CD14-positive monocyte (primary cell): Measurements from ENCODE around the gene EPHB2. TPM values are rescaled to one million over a fixed set of nuclear protein-coding genes. Genes with fewer than 3 reads are reported as not detected.

Experiments
- DNase-seq, 3 donors: peaks; one replicate each; pipeline ENCODE4 v3.0.0-alpha.2; 2011 to 2022
- H2AFZ ChIP-seq: 2 replicates; pipeline ENCODE4 v1.6.0; 2012; ENCODE audit warnings: mild to moderate bottlenecking, low read depth, low read length, inconsistent platforms; ENCODE audit not compliant: insufficient read depth, poor library complexity, severe bottlenecking
- H3K27ac ChIP-seq, 2 donors: 1 replicate in 1 of 2; 2 replicates in 1 of 2; pipeline ENCODE4 v1.5.1; 2012 to 2013; ENCODE audit warnings: low read length in 2 of 2, control low read depth in 1 of 2, inconsistent platforms in 1 of 2, low read depth in 1 of 2, mild to moderate bottlenecking in 1 of 2
- H3K27me3 ChIP-seq, 2 donors: one replicate each; pipeline versions ENCODE4 v1.6.0 to v1.6.1; 2011 to 2013; ENCODE audit warnings: low read length in 2 of 2; ENCODE audit not compliant: control insufficient read depth in 2 of 2, insufficient read depth in 2 of 2
- H3K36me3 ChIP-seq, 2 donors: replicated peaks in 1 of 2; 1 replicate in 1 of 2; 2 replicates in 1 of 2; pipeline versions ENCODE4 v1.5.1 to v1.6.1; 2012 to 2013; ENCODE audit warnings: low read length in 2 of 2, control low read depth in 1 of 2, inconsistent platforms in 1 of 2, mild to moderate bottlenecking in 1 of 2; ENCODE audit not compliant: insufficient read depth in 2 of 2, control insufficient read depth in 1 of 2
- H3K4me1 ChIP-seq, 2 donors: 1 replicate in 1 of 2; 2 replicates in 1 of 2; pipeline versions ENCODE4 v1.5.1 to v1.6.1; 2012 to 2013; ENCODE audit warnings: low read length in 2 of 2, control low read depth in 1 of 2, inconsistent platforms in 1 of 2, mild to moderate bottlenecking in 1 of 2, moderate library complexity in 1 of 2; ENCODE audit not compliant: insufficient read depth in 2 of 2, control insufficient read depth in 1 of 2
- H3K4me2 ChIP-seq: replicated peaks from 2 replicates; pipeline ENCODE3; 2012; ENCODE audit warnings: low read length, moderate library complexity, mild to moderate bottlenecking; ENCODE audit not compliant: poor library complexity, severe bottlenecking; ENCODE audit errors: extremely low read depth
- H3K4me3 ChIP-seq, 3 experiments: fragments of 200-600 bp in 1 of 3; sonication (generic) in 1 of 3; replicated peaks in 1 of 3; 1 replicate in 2 of 3; 2 replicates in 1 of 3; pipeline ENCODE4 v1.5.1; 2011 to 2013; ENCODE audit warnings: low read length in 3 of 3, mild to moderate bottlenecking in 3 of 3, control low read depth in 2 of 3, low read depth in 2 of 3, inconsistent platforms in 1 of 3, moderate library complexity in 1 of 3
- H3K79me2 ChIP-seq: 2 replicates; pipeline ENCODE4 v1.6.0; 2012; ENCODE audit warnings: mild to moderate bottlenecking, control low read depth, inconsistent platforms, low read length, moderate library complexity; ENCODE audit not compliant: insufficient read depth
- H3K9ac ChIP-seq: 2 replicates; pipeline ENCODE4 v1.6.0; 2017; ENCODE audit warnings: low read length, mild to moderate bottlenecking; ENCODE audit not compliant: insufficient read depth, poor library complexity, severe bottlenecking
- H3K9me3 ChIP-seq, 2 donors: replicated peaks in 1 of 2; 1 replicate in 1 of 2; 2 replicates in 1 of 2; pipeline versions ENCODE4 v1.5.1 to v1.6.1; 2012 to 2013; ENCODE audit warnings: low read length in 2 of 2, control low read depth in 1 of 2; ENCODE audit not compliant: control insufficient read depth in 1 of 2, insufficient read depth in 1 of 2
- H4K20me1 ChIP-seq: 2 replicates; pipeline ENCODE4 v1.6.0; 2012; ENCODE audit warnings: mild to moderate bottlenecking, low read length, control low read depth, moderate library complexity; ENCODE audit not compliant: insufficient read depth
- H3K27ac Mint-ChIP-seq, 7 donors: one replicate each; pipeline ENCODE4 v1.8.0; 2020; ENCODE audit warnings: mild to moderate bottlenecking in 7 of 7, mixed read lengths in 7 of 7, moderate library complexity in 6 of 7, inconsistent platforms in 2 of 7
- H3K27me3 Mint-ChIP-seq, 3 donors: one replicate each; pipeline ENCODE4 v1.8.0; 2021 to 2022; ENCODE audit warnings: low read depth in 3 of 3, mild to moderate bottlenecking in 3 of 3, mixed read lengths in 3 of 3, moderate library complexity in 3 of 3, inconsistent platforms in 1 of 3
- H3K36me3 Mint-ChIP-seq, 2 donors: one replicate each; pipeline ENCODE4 v1.8.0; 2020; ENCODE audit warnings: mixed read lengths in 2 of 2, inconsistent platforms in 1 of 2, mild to moderate bottlenecking in 1 of 2
- H3K4me1 Mint-ChIP-seq: one replicate; pipeline ENCODE4 v1.8.0; 2020; ENCODE audit warnings: mild to moderate bottlenecking, mixed read lengths
- H3K4me3 Mint-ChIP-seq, 2 donors: one replicate each; pipeline ENCODE4 v1.8.0; 2020; ENCODE audit warnings: mild to moderate bottlenecking in 2 of 2, mixed read lengths in 2 of 2, moderate library complexity in 1 of 2
- H3K9me3 Mint-ChIP-seq, 7 donors: one replicate each; pipeline ENCODE4 v1.8.0; 2020 to 2022; ENCODE audit warnings: mixed read lengths in 7 of 7, mild to moderate bottlenecking in 6 of 7, moderate library complexity in 6 of 7, inconsistent platforms in 2 of 7
- WGBS: methylation state at CpG from one replicate; pipeline ENCODE4 v1.1.5; 2013; ENCODE audit warnings: missing lambda C conversion rate; ENCODE audit not compliant: insufficient coverage; 5-methylcytosine and 5-hydroxymethylcytosine counted together
- intact Hi-C, 2 donors: fragments of 100-400 bp; cut with micrococcal nuclease; formaldehyde crosslinking; loops; one replicate each; pipeline versions ENCODE4 v1.15.0 to v1.15.1; 2023
- polyA plus RNA-seq, 3 donors: library from polyadenylated mRNA; depleted of rRNA in 1 of 3; unstranded in 2 of 3; stranded (reverse) in 1 of 3; fragments of 300-500 nt in 2 of 3; fragments of >200 nt in 1 of 3; fragmentation: Illumina TruSeq in 2 of 3; gene quantifications; 1 replicate in 2 of 3; 2 replicates in 1 of 3; pipeline ENCODE4 v1.2.3, GENCODE V29; 2012 to 2021
- TF ChIP-seq, protein P1 (sequence below): fragments of 200-600 bp; IDR thresholded peaks from one replicate; pipeline ENCODE4 v1.8.0; 2022; ENCODE audit warnings: antibody characterized with exemption, mild to moderate bottlenecking

The EPHB2 gene
- polyA plus RNA-seq, 3 donors = 2.9 to 5.6 (median 3.4) TPM

- H3K27ac ChIP-seq = no peak overlapping the region
- WGBS = 82% methylated on average over 7 of the region's 8 CpGs
- TF ChIP-seq, protein P1, sequence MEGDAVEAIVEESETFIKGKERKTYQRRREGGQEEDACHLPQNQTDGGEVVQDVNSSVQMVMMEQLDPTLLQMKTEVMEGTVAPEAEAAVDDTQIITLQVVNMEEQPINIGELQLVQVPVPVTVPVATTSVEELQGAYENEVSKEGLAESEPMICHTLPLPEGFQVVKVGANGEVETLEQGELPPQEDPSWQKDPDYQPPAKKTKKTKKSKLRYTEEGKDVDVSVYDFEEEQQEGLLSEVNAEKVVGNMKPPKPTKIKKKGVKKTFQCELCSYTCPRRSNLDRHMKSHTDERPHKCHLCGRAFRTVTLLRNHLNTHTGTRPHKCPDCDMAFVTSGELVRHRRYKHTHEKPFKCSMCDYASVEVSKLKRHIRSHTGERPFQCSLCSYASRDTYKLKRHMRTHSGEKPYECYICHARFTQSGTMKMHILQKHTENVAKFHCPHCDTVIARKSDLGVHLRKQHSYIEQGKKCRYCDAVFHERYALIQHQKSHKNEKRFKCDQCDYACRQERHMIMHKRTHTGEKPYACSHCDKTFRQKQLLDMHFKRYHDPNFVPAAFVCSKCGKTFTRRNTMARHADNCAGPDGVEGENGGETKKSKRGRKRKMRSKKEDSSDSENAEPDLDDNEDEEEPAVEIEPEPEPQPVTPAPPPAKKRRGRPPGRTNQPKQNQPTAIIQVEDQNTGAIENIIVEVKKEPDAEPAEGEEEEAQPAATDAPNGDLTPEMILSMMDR = no peak
- H3K36me3 ChIP-seq = no peaks in the 10 kb centered on the region
- no peaks in the 10 kb centered on the region for H3K9me3 Mint-ChIP-seq
- H3K4me2 ChIP-seq = no peak overlapping the region
- no peak overlapping the region for H3K27ac Mint-ChIP-seq
- H3K27me3 ChIP-seq = no peaks in the 10 kb centered on the region
- DNase-seq = no peak
- intact Hi-C loops = no loop called here
- H3K4me1 ChIP-seq = no peaks in the 10 kb centered on the region
- H3K9ac ChIP-seq = no peak overlapping the region
- H3K27me3 Mint-ChIP-seq = peaks cover 2 to 7% (median 4%) of the 10 kb centered on the region in 3 donors
- no peak overlapping the region for H3K4me3 ChIP-seq
- no peaks in the 10 kb centered on the region for H3K79me2 ChIP-seq
- H2AFZ ChIP-seq = no peak overlapping the region
- H4K20me1 ChIP-seq = no peaks in the 10 kb centered on the region
- H3K4me3 Mint-ChIP-seq = no peak overlapping the region
- no peaks in the 10 kb centered on the region for H3K9me3 ChIP-seq
- H3K36me3 Mint-ChIP-seq = no peaks in the 10 kb centered on the region
- no peaks in the 10 kb centered on the region for H3K4me1 Mint-ChIP-seq
Measured at GRCh38 chr1:22920734-22921451, 210.3 kb downstream of the EPHB2 start.

- Mint-ChIP-seq H3K36me3 (no peaks in the 10 kb centered on the region), H3K27ac (no peak overlapping the region), H3K4me1 (no peaks in the 10 kb centered on the region), H3K4me3 (no peak overlapping the region), H3K27me3 (peaks cover 0 to 8% (median 4%) of the 10 kb centered on the region in 3 donors), H3K9me3 (no peaks in the 10 kb centered on the region)
- Histone ChIP-seq H4K20me1 (no peaks in the 10 kb centered on the region), H3K4me1 (no peaks in the 10 kb centered on the region), H3K27ac (no peak overlapping the region), H2AFZ (no peak overlapping the region), H3K79me2 (no peaks in the 10 kb centered on the region), H3K27me3 (no peaks in the 10 kb centered on the region), H3K9ac (no peak overlapping the region), H3K36me3 (no peaks in the 10 kb centered on the region), H3K4me3 (no peak overlapping the region), H3K9me3 (no peaks in the 10 kb centered on the region), H3K4me2 (no peak overlapping the region)
- DNase-seq = no peak
- whole genome bisulfite sequencing = 100% methylated on average over 2 of the region's 8 CpGs
- TF ChIP-seq, protein P1 = no peak
- intact Hi-C loops = no loop called here
Measured at GRCh38 chr1:22921452-22922126, 210.9 kb downstream of the EPHB2 start.
